ENCODE results near the gene SETBP1.

- no peak for TF ChIP-seq POLR2A (IDR thresholded peaks at IDR 0.05; ENCODE audit: low read depth, low read length)
- TF ChIP-seq CTCF (conservative IDR thresholded peaks at IDR 0.05; ENCODE audit: low read depth, low read length): no peak
- TF ChIP-seq SMC3 (IDR thresholded peaks at IDR 0.05; ENCODE audit: low read depth, low read length): no peak
- no peak for TF ChIP-seq CHD1 (IDR thresholded peaks at IDR 0.05; ENCODE audit: low read depth, low read length)
- no peak for TF ChIP-seq RAD21 (IDR thresholded peaks at IDR 0.05; ENCODE audit: low read length)
- no peak for TF ChIP-seq MXI1 (IDR thresholded peaks at IDR 0.05; ENCODE audit: borderline replicate concordance, low read depth, low read length)
- no peak for TF ChIP-seq CEBPB (IDR thresholded peaks at IDR 0.05; ENCODE audit: low read depth, low read length)
- TF ChIP-seq USF2 (IDR thresholded peaks at IDR 0.05; ENCODE audit: low read depth, low read length): no peak
- TF ChIP-seq RCOR1 (IDR thresholded peaks at IDR 0.05; ENCODE audit: insufficient replicate concordance, low read length): no peak
- no peak for TF ChIP-seq RFX5 (IDR thresholded peaks at IDR 0.05; ENCODE audit: low read depth, low read length)
- TF ChIP-seq BHLHE40 (IDR thresholded peaks at IDR 0.05; ENCODE audit: low read depth, low read length): no peak
Measured at GRCh38 chr18:44903327-44903726, 222.6 kb downstream of the SETBP1 start.

Data from IMR-90 (cell line).